ENCODE results near the gene CCND2.

DNA sequence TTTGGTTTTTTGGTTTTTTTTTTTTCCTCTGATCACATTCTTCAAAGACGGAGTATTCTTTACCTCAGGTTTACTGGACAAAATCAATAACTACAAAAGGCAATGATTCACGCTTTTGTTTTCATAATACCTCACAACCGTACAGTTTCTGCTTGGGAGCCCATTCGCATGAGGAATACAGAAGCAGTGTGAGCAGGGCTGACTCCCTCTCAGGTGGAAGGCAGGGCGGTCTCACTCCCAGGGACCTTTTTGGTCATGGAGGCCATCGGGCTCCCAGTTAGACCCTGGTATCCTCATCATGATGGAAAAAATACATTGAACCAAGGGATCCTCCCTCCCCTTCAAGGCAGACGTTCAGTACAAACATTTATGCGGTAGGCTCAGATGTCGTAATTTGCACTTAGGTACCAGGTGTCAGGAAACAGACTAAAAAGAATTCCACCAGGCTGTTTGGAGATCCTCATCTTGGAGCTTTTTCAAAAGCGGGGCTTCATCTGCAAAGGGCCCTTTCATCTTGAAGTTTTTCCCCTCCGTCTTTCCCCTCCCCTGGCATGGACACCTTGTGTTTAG, 28.5 kb downstream of the CCND2 start:
- TF ChIP-seq, protein P1, sequence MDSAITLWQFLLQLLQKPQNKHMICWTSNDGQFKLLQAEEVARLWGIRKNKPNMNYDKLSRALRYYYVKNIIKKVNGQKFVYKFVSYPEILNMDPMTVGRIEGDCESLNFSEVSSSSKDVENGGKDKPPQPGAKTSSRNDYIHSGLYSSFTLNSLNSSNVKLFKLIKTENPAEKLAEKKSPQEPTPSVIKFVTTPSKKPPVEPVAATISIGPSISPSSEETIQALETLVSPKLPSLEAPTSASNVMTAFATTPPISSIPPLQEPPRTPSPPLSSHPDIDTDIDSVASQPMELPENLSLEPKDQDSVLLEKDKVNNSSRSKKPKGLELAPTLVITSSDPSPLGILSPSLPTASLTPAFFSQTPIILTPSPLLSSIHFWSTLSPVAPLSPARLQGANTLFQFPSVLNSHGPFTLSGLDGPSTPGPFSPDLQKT (IDR thresholded peaks at IDR 0.05; ENCODE audit: borderline replicate concordance, low read depth, low read length) = no peak
- TF ChIP-seq, protein P2, sequence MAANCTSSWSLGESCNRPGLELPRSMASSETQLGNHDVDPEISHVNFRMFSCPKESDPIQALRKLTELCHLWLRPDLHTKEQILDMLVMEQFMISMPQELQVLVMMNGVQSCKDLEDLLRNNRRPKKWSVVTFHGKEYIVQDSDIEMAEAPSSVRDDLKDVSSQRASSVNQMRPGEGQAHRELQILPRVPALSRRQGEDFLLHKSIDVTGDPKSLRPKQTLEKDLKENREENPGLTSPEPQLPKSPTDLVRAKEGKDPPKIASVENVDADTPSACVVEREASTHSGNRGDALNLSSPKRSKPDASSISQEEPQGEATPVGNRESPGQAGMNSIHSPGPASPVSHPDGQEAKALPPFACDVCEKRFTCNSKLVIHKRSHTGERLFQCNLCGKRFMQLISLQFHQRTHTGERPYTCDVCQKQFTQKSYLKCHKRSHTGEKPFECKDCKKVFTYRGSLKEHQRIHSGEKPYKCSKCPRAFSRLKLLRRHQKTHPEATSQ (tag by site-specific recombination; IDR thresholded peaks at IDR 0.05) = no peak
- TF ChIP-seq, protein P3, sequence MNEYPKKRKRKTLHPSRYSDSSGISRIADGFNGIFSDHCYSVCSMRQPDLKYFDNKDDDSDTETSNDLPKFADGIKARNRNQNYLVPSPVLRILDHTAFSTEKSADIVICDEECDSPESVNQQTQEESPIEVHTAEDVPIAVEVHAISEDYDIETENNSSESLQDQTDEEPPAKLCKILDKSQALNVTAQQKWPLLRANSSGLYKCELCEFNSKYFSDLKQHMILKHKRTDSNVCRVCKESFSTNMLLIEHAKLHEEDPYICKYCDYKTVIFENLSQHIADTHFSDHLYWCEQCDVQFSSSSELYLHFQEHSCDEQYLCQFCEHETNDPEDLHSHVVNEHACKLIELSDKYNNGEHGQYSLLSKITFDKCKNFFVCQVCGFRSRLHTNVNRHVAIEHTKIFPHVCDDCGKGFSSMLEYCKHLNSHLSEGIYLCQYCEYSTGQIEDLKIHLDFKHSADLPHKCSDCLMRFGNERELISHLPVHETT (tag by site-specific recombination; IDR thresholded peaks at IDR 0.05) = no peak
- TF ChIP-seq ZNF266 (tag by site-specific recombination; IDR thresholded peaks at IDR 0.05; ENCODE audit: low read depth) = no peak
- TF ChIP-seq ZNF24 (tag by site-specific recombination; IDR thresholded peaks at IDR 0.05) = no peak
- TF ChIP-seq, protein P4, sequence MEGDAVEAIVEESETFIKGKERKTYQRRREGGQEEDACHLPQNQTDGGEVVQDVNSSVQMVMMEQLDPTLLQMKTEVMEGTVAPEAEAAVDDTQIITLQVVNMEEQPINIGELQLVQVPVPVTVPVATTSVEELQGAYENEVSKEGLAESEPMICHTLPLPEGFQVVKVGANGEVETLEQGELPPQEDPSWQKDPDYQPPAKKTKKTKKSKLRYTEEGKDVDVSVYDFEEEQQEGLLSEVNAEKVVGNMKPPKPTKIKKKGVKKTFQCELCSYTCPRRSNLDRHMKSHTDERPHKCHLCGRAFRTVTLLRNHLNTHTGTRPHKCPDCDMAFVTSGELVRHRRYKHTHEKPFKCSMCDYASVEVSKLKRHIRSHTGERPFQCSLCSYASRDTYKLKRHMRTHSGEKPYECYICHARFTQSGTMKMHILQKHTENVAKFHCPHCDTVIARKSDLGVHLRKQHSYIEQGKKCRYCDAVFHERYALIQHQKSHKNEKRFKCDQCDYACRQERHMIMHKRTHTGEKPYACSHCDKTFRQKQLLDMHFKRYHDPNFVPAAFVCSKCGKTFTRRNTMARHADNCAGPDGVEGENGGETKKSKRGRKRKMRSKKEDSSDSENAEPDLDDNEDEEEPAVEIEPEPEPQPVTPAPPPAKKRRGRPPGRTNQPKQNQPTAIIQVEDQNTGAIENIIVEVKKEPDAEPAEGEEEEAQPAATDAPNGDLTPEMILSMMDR (tag by site-specific recombination; IDR thresholded peaks at IDR 0.05) = no peak
- no peak for TF ChIP-seq ZNF777 (tag by site-specific recombination; IDR thresholded peaks at IDR 0.05; ENCODE audit: borderline replicate concordance)
- TF ChIP-seq ZNF138 (tag by site-specific recombination; IDR thresholded peaks at IDR 0.05; ENCODE audit: borderline replicate concordance) = no peak

Measured in HEK293 (cell line).